ENCODE measurements around the gene ARHGEF18.

GRCh38 chr19:7333198-7334118 is 15.3 kb upstream of the ARHGEF18 start:
- TF ChIP-seq CTCF (IDR thresholded peaks at IDR 0.05; ENCODE audit: insufficient read depth, low read depth, low read length) (no peak), EZH2 (IDR thresholded peaks at IDR 0.05; ENCODE audit: insufficient read depth, low read length) (no peak)
